SK-N-SH (cell line): Measurements from ENCODE around the gene CREB5.

Experiments used
- GABPA ChIP-seq: IDR thresholded peaks from 2 replicates; pipeline ENCODE4 v1.4.0; 2012; ENCODE audit warnings: low read depth, mild to moderate bottlenecking
- POLR2AphosphoS5 ChIP-seq: IDR thresholded peaks from 2 replicates; pipeline ENCODE4 v1.6.1; 2012; ENCODE audit warnings: low read depth, low read length
- RAD21 ChIP-seq: IDR thresholded peaks from 2 replicates; pipeline ENCODE4 v1.6.1; 2012; ENCODE audit warnings: mild to moderate bottlenecking, low read length
- TF ChIP-seq, protein P1 (sequence below): fragments of 200-600 bp; sonication (generic); IDR thresholded peaks from 2 replicates; pipeline ENCODE4 v1.6.1; 2017; ENCODE audit warnings: antibody characterized with exemption, mild to moderate bottlenecking, moderate library complexity

DNA sequence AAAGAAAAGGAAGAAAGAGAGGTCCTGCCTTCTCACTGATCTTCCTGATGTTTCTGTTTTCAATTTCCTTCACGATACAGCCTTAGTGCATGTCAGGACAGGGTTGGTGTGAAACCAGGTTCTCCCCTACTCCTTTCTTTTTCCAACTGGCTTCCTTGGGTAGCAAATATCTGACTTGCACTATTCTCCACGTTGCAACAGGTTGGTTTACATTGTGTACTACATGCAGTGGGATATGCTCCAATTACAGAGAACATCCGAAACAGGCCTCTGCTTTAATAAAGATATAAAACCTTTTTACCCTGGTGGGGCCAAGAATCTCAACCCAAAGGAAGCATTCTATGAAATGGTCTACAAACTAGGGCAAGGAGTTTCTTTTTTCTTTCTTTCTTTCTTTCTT lies 16.9 kb upstream of the CREB5 start:
- TF ChIP-seq GABPA: no peak
- TF ChIP-seq RAD21: no peak
- TF ChIP-seq, protein P1, sequence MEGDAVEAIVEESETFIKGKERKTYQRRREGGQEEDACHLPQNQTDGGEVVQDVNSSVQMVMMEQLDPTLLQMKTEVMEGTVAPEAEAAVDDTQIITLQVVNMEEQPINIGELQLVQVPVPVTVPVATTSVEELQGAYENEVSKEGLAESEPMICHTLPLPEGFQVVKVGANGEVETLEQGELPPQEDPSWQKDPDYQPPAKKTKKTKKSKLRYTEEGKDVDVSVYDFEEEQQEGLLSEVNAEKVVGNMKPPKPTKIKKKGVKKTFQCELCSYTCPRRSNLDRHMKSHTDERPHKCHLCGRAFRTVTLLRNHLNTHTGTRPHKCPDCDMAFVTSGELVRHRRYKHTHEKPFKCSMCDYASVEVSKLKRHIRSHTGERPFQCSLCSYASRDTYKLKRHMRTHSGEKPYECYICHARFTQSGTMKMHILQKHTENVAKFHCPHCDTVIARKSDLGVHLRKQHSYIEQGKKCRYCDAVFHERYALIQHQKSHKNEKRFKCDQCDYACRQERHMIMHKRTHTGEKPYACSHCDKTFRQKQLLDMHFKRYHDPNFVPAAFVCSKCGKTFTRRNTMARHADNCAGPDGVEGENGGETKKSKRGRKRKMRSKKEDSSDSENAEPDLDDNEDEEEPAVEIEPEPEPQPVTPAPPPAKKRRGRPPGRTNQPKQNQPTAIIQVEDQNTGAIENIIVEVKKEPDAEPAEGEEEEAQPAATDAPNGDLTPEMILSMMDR: no peak
- no peak for TF ChIP-seq POLR2AphosphoS5
